ENCODE measurements around the gene PPL. TPM values are rescaled to one million over a fixed set of nuclear protein-coding genes. Genes with fewer than 3 reads are reported as not detected.
A peak's percentile ranks its signal among the peaks of the same experiment; 100 is the strongest.

Gene PPL
- total and polyA plus RNA-seq, 2 of the 13 experiments (the other 11 are each of a cell fraction or from before 2014, with no cell fraction given), result 5.7 to 6.6 TPM

GRCh38 chr16:4936181-4936990 is 562 bp downstream of the PPL start (continued):
- TF ChIP-seq ATF2 (CRISPR knock-in tag; IDR thresholded peaks at IDR 0.05), result 0 out of 2 replicates have a peak, but pooled peaks have one; percentile 14
- TF ChIP-seq, protein P1, sequence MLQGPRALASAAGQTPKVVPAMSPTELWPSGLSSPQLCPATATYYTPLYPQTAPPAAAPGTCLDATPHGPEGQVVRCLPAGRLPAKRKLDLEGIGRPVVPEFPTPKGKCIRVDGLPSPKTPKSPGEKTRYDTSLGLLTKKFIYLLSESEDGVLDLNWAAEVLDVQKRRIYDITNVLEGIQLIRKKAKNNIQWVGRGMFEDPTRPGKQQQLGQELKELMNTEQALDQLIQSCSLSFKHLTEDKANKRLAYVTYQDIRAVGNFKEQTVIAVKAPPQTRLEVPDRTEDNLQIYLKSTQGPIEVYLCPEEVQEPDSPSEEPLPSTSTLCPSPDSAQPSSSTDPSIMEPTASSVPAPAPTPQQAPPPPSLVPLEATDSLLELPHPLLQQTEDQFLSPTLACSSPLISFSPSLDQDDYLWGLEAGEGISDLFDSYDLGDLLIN (CRISPR knock-in tag; IDR thresholded peaks at IDR 0.05; ENCODE audit: borderline replicate concordance), result no peak
- 0 out of 2 replicates have a peak, but pooled peaks have one; percentile 10 for TF ChIP-seq FOSL2 (CRISPR knock-in tag; IDR thresholded peaks at IDR 0.05)
- TF ChIP-seq KDM1A (CRISPR knock-in tag; IDR thresholded peaks at IDR 0.05), result no peak
- TF ChIP-seq ZNF788 (CRISPR knock-in tag; IDR thresholded peaks at IDR 0.05; ENCODE audit: borderline replicate concordance), result no peak
- no peak for TF ChIP-seq ZNF879 (CRISPR knock-in tag; IDR thresholded peaks at IDR 0.05)
- TF ChIP-seq ZNF253 (CRISPR knock-in tag; IDR thresholded peaks at IDR 0.05; ENCODE audit: borderline replicate concordance), result no peak
- TF ChIP-seq THAP11 (CRISPR knock-in tag; IDR thresholded peaks at IDR 0.05), result 0 out of 2 replicates have a peak, but pooled peaks have one; percentile 34
- TF ChIP-seq ZNF20 (CRISPR knock-in tag; IDR thresholded peaks at IDR 0.05), result no peak
- TF ChIP-seq SALL2 (CRISPR knock-in tag; IDR thresholded peaks at IDR 0.05), result 0 out of 2 replicates have a peak, but pooled peaks have one; percentile 44
- TF ChIP-seq ZNF224 (CRISPR knock-in tag; IDR thresholded peaks at IDR 0.05), result no peak
- TF ChIP-seq ZNF10 (CRISPR knock-in tag; IDR thresholded peaks at IDR 0.05; ENCODE audit: borderline replicate concordance, low read depth), result no peak
- TF ChIP-seq TCF7L2 (IDR thresholded peaks at IDR 0.05; ENCODE audit: low read depth, low read length), result no peak
- TF ChIP-seq ZSCAN29 (CRISPR knock-in tag; conservative IDR thresholded peaks at IDR 0.05), result no peak
- no peak for TF ChIP-seq PHF21A (CRISPR knock-in tag; IDR thresholded peaks at IDR 0.05)
- TF ChIP-seq ZNF318 (CRISPR knock-in tag; IDR thresholded peaks at IDR 0.05), result no peak
- TF ChIP-seq ZNF383 (CRISPR knock-in tag; IDR thresholded peaks at IDR 0.05; ENCODE audit: borderline replicate concordance), result no peak
- TF ChIP-seq ZNF768 (CRISPR knock-in tag; IDR thresholded peaks at IDR 0.05), result no peak
- TF ChIP-seq ZNF570 (CRISPR knock-in tag; IDR thresholded peaks at IDR 0.05; ENCODE audit: borderline replicate concordance), result no peak

Measured in HepG2 (cell line).